Natural killer cell treated with Interleukin-12 subunit alpha and Interleukin-12 subunit beta and Interleukin-15 and Interleukin-18, amount 100 ng/mL, for 72 hours (primary cell): ENCODE results near the gene HEBP1. TPM values are rescaled to one million over a fixed set of nuclear protein-coding genes. Genes with fewer than 3 reads are reported as not detected.

Experiments
- ATAC-seq, 2 donors: fragments of 150-1000 bp; cut with Tn5 transposase in 1 of 2; sonication (Bioruptor Pico), chemical (Tn5 transposase) in 1 of 2; 2 replicates each; pipeline ENCODE4 v1.10.0; 2021
- DNase-seq: peaks from one replicate; pipeline ENCODE4 v3.0.0; 2022; ENCODE audit warnings: low spot score
- H3K27ac Mint-ChIP-seq, 2 donors: 1 replicate in 1 of 2; 2 replicates in 1 of 2; pipeline ENCODE4 v1.8.0; 2022; ENCODE audit warnings: mixed read lengths in 2 of 2, mild to moderate bottlenecking in 1 of 2, moderate library complexity in 1 of 2
- H3K27me3 Mint-ChIP-seq, 2 donors: 1 replicate in 1 of 2; 2 replicates in 1 of 2; pipeline ENCODE4 v1.8.0; 2022; ENCODE audit warnings: mixed read lengths in 2 of 2
- H3K36me3 Mint-ChIP-seq: one replicate; pipeline ENCODE4 v1.8.0; 2022; ENCODE audit warnings: mixed read lengths
- H3K4me1 Mint-ChIP-seq, 2 donors: 1 replicate in 1 of 2; 2 replicates in 1 of 2; pipeline ENCODE4 v1.8.0; 2022; ENCODE audit warnings: low read depth in 2 of 2, mixed read lengths in 2 of 2, mild to moderate bottlenecking in 1 of 2
- H3K4me3 Mint-ChIP-seq: one replicate; pipeline ENCODE4 v1.8.0; 2022; ENCODE audit warnings: mixed read lengths
- H3K9me3 Mint-ChIP-seq: 2 replicates; pipeline ENCODE4 v1.8.0; 2022; ENCODE audit warnings: mixed read lengths
- total RNA-seq, 2 donors: library from RNA; stranded (reverse); gene quantifications; one replicate each; pipeline ENCODE4 v1.2.3, GENCODE V29; 2022

HEBP1 gene
- total RNA-seq, 2 donors from 2014 or later, result 11.2 to 13.9 TPM

GRCh38 chr12:12941450-12942350 lies 58.4 kb downstream of the HEBP1 start:
- H3K4me1 Mint-ChIP-seq, result no peaks in the 10 kb centered on the region
- H3K27ac Mint-ChIP-seq, result no peak overlapping the region
- peaks cover 12 to 28% of the 10 kb centered on the region in 2 donors for H3K27me3 Mint-ChIP-seq
- DNase-seq (no peak), ATAC-seq (no peak)
- no peak overlapping the region for H3K4me3 Mint-ChIP-seq
- no peaks in the 10 kb centered on the region for H3K36me3 Mint-ChIP-seq
- no peaks in the 10 kb centered on the region for H3K9me3 Mint-ChIP-seq

GRCh38 chr12:12939888-12940287 lies 60.2 kb downstream of the HEBP1 start:
- H3K9me3 Mint-ChIP-seq, result no peaks in the 10 kb centered on the region
- no peaks in the 10 kb centered on the region for H3K4me1 Mint-ChIP-seq
- H3K27ac Mint-ChIP-seq, result no peak overlapping the region
- DNase-seq (no peak), ATAC-seq (no peak)
- no peaks in the 10 kb centered on the region for H3K36me3 Mint-ChIP-seq
- peaks cover 4 to 15% of the 10 kb centered on the region in 2 donors for H3K27me3 Mint-ChIP-seq
- H3K4me3 Mint-ChIP-seq, result no peak overlapping the region

- Mint-ChIP-seq H3K4me3 (no peak overlapping the region), H3K4me1 (no peaks in the 10 kb centered on the region), H3K9me3 (no peaks in the 10 kb centered on the region), H3K36me3 (no peaks in the 10 kb centered on the region), H3K27me3 (peaks cover 2 to 11% of the 10 kb centered on the region in 2 donors), H3K27ac (no peak overlapping the region)
- ATAC-seq, result no peak
- DNase-seq, result no peak
Measured at GRCh38 chr12:12938541-12938940, 61.5 kb downstream of the HEBP1 start.

- Mint-ChIP-seq H3K27me3 (peaks cover 2 to 11% of the 10 kb centered on the region in 2 donors), H3K9me3 (no peaks in the 10 kb centered on the region), H3K36me3 (no peaks in the 10 kb centered on the region), H3K27ac (no peak overlapping the region), H3K4me3 (no peak overlapping the region), H3K4me1 (no peaks in the 10 kb centered on the region)
- DNase-seq, result no peak
- ATAC-seq, result no peak
Measured at GRCh38 chr12:12936983-12937491, 63.0 kb downstream of the HEBP1 start.

- Mint-ChIP-seq H3K36me3 (no peaks in the 10 kb centered on the region), H3K27me3 (peaks cover 1 to 2% of the 10 kb centered on the region in 2 donors), H3K4me1 (peaks cover 0 to 5% of the 10 kb centered on the region in 2 donors), H3K9me3 (no peaks in the 10 kb centered on the region), H3K4me3 (no peak overlapping the region), H3K27ac (no peak overlapping the region)
- DNase-seq (no peak), ATAC-seq (no peak)
Measured at GRCh38 chr12:12934556-12934955, 65.5 kb downstream of the HEBP1 start.

GRCh38 chr12:12933742-12934141 lies 66.3 kb downstream of the HEBP1 start:
- Mint-ChIP-seq H3K27me3 (peaks cover 0 to 2% of the 10 kb centered on the region in 2 donors), H3K9me3 (no peaks in the 10 kb centered on the region), H3K4me3 (no peak overlapping the region), H3K4me1 (peaks cover 0 to 5% of the 10 kb centered on the region in 2 donors), H3K27ac (no peak overlapping the region), H3K36me3 (no peaks in the 10 kb centered on the region)
- DNase-seq, result no peak
- ATAC-seq, result no peak

- no peak for ATAC-seq
- no peak for DNase-seq
- H3K27ac Mint-ChIP-seq, result no peak overlapping the region
- no peak overlapping the region for H3K4me3 Mint-ChIP-seq
- H3K9me3 Mint-ChIP-seq, result no peaks in the 10 kb centered on the region
- H3K27me3 Mint-ChIP-seq, result peaks cover 0 to 4% of the 10 kb centered on the region in 2 donors
- peaks cover 0 to 5% of the 10 kb centered on the region in 2 donors for H3K4me1 Mint-ChIP-seq
- H3K36me3 Mint-ChIP-seq, result no peaks in the 10 kb centered on the region
Measured at GRCh38 chr12:12930633-12931219, 69.3 kb downstream of the HEBP1 start.

- H3K4me3 Mint-ChIP-seq, result no peak overlapping the region
Measured at GRCh38 chr12:12929696-12930095, 70.4 kb downstream of the HEBP1 start.

GRCh38 chr12:12927211-12928079 lies 72.6 kb downstream of the HEBP1 start:
- H3K4me3 Mint-ChIP-seq, result no peak overlapping the region
- H3K9me3 Mint-ChIP-seq, result no peaks in the 10 kb centered on the region
- H3K4me1 Mint-ChIP-seq, result peaks cover 0 to 5% of the 10 kb centered on the region in 2 donors
- H3K27ac Mint-ChIP-seq, result no peak overlapping the region
- ATAC-seq (peak in 1 of 2 donors; percentile 74), DNase-seq (peak; percentile 63)
- no peaks in the 10 kb centered on the region for H3K36me3 Mint-ChIP-seq
- peaks cover 7 to 10% of the 10 kb centered on the region in 2 donors for H3K27me3 Mint-ChIP-seq

More at GRCh38 chr12:12929696-12930095, 70.4 kb downstream of the HEBP1 start:
- no peak for DNase-seq
- no peak for ATAC-seq
- H3K4me1 Mint-ChIP-seq, result peaks cover 0 to 5% of the 10 kb centered on the region in 2 donors
- H3K9me3 Mint-ChIP-seq, result no peaks in the 10 kb centered on the region
- H3K27ac Mint-ChIP-seq, result no peak overlapping the region
- no peaks in the 10 kb centered on the region for H3K36me3 Mint-ChIP-seq
- H3K27me3 Mint-ChIP-seq, result peaks cover 5 to 10% of the 10 kb centered on the region in 2 donors

GRCh38 chr12:12926571-12927071 lies 73.4 kb downstream of the HEBP1 start:
- DNase-seq, result no peak
- H3K4me1 Mint-ChIP-seq, result peaks cover 0 to 5% of the 10 kb centered on the region in 2 donors
- no peak overlapping the region for H3K4me3 Mint-ChIP-seq
- H3K36me3 Mint-ChIP-seq, result no peaks in the 10 kb centered on the region
- no peaks in the 10 kb centered on the region for H3K9me3 Mint-ChIP-seq
- no peak for ATAC-seq
- no peak overlapping the region for H3K27ac Mint-ChIP-seq
- peaks cover 7 to 10% of the 10 kb centered on the region in 2 donors for H3K27me3 Mint-ChIP-seq

- DNase-seq, result no peak
- Mint-ChIP-seq H3K9me3 (no peaks in the 10 kb centered on the region), H3K4me1 (peaks cover 0 to 1% of the 10 kb centered on the region in 2 donors), H3K4me3 (no peak overlapping the region), H3K27me3 (peaks cover 7 to 10% of the 10 kb centered on the region in 2 donors), H3K36me3 (no peaks in the 10 kb centered on the region), H3K27ac (no peak overlapping the region)
- no peak for ATAC-seq
Measured at GRCh38 chr12:12925388-12925787, 74.7 kb downstream of the HEBP1 start.
